Suppressor macrophage treated with lipopolysaccharide for 4 hours (primary cell): ENCODE data around the gene IER5L.
"Not testable (repeated sequence)": the region's sequence is repeated elsewhere in the genome, so short reads cannot be mapped to it uniquely, and the experiment has no call there.

Source experiments
- DNase-seq: peaks from one replicate; pipeline ENCODE4 v3.0.0-alpha.2; 2020

The IER5L gene

DNA sequence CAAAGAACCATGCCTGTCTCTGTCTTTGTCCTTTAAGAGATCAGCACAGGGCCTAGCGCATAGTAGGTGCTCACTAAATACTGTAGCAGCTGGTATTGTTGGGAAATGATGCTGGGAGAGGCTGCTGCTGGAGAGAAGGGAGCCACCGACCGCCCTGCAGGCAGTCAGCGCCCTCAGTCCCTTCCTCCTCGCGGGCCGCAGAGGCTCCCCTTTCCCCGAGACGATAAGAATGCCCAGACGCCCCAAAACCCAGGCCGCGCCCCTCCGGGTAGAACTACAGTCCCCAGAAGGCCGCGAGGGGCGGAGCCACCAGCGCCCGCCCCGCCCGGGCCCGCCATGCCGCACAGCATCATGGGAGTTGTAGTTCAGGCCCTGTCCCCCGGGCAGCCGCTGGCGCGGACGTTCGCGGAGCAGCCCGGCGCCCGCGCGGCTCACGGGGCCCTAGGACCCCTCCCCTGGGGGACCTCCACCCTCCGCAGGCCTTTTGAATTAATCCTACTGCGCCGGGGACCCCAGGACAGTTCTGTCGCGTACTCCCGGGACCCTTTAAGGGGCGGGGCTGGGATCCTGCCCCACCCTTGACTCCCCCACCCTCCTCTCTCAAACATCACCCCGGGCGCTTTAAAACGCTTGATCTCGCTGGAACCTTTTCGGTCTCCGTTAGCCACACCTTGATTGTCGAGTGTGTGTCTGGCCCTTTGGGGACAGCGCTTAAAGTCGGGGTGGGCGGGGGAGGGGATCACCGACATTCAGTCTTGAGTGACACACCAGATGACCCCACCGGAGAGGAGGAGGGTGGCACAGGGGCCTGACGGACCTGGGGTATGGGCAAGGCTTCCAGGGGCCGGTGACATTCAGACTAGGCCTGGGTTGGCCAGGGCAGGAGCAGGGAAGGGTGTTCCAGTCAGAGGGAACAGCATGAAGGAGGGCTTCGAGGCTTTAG is 24.8 kb upstream of the IER5L start:
- DNase-seq, result peak; percentile 85

DNA sequence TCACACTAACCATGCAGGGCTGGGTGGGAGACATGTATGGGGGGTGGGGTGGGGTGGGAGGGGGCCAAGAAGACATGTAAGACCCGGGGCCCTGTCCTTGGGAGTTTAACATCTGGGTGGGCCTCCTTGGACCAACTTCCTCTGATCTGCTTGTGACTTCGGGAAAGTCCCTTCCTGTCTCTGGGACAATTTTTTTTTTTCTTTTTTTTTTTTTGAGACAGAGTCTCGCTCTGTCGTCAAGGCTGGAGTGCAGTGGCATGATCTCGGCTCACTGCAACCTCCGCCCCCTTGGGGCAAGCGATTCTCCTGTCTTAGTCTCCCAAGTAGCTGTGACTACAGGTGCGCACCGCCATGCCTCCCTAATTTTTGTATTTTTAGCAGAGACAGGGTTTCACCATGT is 23.8 kb upstream of the IER5L start:
- DNase-seq, result peak; percentile 16

DNA sequence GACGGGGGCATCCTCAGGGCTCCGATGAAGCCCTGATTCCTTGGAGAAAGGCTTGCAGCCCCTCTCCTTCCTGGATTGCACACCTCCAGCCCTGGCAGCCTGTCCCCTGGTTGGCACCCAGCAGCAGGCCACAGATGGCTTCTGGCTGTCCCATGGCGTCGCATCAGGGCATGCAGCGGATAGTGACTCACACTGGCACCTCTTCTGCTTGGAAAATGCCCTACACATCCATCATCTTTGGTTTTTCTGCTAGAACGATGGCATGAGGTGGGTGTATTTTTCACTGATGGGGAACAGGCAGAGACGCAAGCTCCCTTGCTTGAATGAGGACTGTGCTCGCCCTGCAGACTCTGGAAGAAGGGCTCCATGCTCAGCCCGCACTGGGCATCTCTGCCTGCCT is 23.2 kb upstream of the IER5L start:
- DNase-seq, result no peak

DNA sequence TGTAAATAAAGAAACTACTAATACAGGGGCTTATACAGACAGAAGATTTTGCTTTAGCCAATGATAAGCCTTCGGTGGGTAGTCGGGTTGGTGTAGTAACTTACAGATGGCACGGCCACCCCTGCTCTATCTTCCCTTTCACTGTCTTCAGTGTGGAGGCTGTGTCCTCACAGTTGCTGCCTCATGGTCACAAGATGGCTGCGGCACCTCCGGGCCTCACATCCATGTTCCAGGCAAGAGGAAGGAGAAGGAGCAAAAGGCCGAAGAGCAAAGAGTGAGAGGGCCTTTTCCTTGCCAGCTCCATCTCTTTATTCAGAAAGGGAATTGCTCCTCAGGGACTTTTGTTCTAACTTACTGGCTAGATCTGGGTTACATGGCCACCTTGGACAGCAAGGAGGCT is 22.2 kb upstream of the IER5L start:
- DNase-seq, result no peak

DNA sequence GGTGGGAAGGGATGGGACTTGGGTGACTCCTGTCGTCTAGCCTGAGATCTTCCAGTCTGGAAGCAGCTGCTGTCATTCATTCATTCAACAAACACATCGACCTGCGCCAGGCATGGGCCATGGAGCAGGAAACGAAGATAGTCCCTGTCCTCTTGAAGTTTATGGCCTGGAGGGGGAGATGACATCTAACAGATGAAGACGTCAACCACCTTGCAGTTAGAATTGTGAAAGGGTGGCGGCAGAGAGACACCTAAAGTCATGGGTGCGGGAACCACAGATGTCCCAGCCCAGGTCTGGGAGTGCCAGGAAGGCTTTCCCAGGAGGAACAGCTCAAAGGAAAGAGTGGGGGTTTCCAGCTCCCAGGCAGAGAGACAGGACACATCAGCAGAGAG is 21.0 kb upstream of the IER5L start:
- no peak for DNase-seq

DNA sequence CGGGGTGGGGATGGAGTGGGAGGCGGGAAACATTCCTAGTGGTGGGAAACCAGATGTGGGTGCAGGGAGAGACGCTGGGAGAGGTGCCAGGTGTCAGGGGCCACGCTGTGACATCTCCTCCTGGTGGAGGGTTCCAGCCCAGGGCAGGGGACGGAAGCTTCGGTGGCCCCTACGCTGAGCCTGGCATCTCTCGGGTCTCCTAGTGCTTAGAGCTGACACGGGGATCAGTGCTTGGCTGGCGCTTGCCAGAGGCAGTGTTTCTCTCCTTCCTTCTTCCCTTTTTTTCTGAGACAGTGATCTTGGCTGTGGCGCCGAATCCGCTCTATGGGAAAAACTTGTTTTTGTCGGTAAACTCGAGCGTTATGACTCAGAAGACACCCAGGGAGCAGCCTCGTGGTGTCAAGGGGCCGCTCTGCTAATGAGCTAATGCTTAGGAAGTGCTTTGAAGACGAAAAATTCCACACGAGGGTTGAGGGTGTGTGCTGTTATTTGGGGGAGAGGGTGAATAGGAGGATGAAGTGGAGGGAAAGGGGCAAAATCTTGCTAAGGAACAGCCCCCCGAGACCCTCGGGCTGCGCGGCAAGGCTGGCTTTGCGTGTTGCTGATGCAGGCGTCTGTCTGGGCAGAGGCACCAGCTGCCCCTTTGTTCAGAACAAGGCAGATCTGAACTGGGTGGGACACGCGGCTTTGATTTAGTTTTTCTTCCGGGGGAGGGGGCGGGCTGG is 20.4 kb upstream of the IER5L start:
- DNase-seq, result peak; percentile 91

DNA sequence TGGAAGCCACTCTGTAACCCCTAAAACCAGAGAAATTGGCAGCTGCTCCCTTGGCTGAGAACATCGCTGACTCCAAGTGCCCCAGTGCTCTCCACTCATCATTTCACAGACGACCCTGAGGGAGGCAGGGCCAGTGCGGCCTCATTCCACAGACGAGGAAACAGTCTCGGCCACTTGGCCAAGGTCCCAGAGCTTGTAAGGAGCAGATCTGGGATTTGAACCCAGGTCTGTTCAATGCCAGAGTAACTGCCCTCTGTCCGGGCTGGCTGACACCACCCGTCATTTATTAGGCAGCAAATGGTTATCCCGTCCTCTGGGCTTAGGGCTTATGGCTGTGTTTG is 19.9 kb upstream of the IER5L start:
- no peak for DNase-seq

DNA sequence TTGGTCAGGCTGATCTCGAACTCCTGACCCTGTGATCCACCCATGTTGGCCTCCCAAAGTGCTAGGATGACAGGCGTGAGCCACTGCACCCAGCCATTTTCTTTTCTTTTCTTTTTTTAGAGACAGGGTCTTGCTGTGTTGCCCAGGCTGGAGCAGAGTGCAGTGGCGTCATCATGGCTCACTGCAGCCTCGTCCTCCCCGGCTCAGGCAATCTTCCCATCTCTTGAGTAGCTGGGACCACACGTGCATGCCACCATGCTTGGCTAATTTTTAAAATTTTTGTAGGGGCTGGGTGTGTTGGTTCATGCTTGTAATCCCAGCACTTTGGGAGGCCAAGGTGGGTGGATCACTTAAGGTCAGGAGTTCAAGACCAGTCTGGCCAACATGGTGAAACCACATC is 19.0 kb upstream of the IER5L start:
- not testable (repeated sequence) for DNase-seq

DNA sequence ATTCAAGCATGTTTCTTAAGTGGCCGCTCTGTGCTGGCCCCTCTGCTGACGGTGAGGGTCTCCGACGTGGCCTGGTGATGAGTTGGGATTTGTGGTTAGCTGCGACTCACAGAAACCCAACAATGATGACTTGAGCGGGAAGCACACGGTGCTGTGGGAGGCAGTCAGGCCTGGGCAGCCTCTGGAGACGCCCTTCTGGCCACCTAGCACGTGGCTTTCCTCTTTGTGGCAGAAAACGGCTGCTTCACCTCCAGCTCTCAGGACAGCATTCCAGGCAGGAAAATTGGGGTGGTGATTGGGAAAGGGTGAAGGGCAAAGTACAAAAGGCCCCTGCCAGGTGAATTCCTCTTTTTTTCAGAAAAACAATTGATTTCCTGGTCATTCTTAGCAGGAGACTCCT is 17.5 kb upstream of the IER5L start:
- DNase-seq, result no peak

DNA sequence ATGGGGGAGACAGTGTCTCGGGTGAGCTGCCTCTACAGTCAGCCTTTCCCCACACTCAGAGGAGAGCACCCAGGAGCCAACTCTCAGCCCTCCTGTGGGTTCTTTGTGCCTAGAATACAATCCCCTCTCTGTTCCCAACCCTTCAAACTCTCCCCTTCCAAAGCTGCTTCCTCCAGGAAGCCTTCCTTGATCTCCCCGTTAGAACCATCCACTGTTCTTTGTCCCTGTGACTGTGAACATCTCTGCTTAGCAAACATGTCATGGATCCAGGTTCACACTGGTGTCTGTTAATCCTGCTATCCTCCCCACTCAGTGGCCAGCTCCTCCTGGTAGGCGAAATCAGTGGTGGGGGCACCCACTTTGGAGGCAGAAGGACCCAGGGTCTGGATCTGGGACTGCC is 16.2 kb upstream of the IER5L start:
- DNase-seq, result no peak

DNA sequence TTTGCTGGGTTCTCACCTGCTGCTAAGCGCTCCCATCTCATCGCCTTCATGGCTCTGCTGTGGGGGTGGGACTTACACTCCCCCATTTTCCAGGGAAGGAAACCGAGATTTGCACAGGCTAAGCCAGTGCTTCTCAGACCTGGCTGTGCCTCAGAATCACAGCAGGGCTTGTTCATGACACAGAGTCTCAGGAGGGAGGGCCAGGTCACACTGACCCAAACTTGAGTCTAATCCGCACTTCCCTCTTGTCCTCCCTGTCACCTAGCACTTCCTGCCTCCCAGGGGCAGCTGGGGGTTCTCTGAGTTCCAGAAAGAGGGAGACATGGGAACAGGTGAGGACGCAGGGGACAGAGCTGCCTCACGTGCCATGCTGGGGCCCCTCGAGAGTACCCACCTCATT is 15.6 kb upstream of the IER5L start:
- DNase-seq, result no peak

DNA sequence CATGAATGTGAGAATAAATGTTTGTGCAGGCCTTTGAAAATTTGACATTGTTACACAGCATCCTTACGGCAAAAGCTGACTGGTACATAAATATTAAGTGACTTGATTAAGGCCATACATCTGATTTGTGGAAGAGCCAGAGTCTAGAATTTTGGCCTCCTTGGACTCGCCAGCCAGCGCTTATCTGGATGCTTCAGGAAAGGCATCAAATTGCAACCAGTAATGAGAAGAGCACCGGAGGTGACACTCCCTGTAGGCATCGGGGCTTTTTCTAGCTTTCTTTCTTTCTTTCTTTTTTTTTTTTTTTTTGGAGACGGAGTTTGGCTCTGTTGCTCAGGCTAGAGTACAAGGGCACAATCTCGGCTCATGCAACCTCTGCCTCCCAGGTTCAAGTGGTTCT is 13.2 kb upstream of the IER5L start:
- no peak for DNase-seq

DNA sequence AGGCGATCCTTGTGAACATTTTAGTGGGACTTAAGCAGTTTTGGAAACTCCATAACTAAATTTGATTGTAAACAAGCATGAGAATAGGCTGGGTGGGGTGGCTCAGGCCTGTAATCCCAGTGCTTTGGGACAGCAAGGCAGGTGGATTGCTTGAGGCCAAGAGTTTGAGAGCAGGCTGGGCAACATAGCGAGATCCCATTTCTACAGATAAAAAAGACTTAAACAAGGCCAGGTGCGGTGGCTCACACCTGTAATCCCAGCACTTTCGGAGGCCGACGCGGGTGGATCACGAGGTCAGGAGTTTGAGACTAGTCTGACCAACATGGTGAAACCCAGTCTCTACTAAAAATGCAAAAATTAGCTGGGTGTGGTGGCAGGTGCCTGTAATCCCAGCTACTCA is 11.9 kb upstream of the IER5L start:
- not testable (repeated sequence) for DNase-seq

DNA sequence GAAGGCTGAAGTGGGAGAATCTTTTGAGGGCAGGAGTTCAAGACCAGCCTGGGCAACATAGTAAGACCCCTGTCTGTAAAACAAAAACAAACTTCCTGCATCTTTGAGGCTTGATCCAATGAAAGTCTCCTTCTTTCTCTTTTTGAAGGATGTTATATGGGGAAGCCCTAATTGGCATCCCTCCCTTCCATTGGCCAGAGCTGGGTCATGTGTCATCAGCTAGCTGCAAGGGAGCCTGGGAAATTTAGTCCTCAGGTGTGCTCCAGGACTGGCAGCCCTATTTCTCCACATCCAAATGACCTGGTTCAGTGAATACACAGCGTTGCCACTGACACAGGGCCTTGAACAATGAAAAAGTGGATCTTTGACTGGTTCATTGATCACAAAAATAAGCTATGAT is 9.0 kb upstream of the IER5L start:
- DNase-seq, result no peak

DNA sequence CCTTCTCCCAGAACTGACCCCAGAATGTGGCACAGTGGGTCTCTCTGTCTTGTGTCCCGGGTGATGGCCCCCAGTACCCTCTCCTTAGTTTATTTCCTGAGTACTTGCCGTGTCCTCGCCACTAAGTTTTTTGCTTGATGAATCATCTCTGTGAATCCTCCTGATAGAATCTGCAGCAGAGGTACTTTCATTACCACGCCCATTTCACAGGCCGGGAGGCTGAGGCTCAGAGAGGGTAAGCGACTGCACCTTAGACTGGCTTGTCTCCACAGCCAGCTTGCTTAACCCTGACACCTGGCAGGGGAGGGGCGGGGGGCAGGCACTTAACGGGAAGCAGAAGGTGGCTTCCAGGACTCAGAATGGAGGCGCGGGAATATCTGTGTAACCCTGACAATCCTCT is 7.9 kb upstream of the IER5L start:
- DNase-seq, result no peak

DNA sequence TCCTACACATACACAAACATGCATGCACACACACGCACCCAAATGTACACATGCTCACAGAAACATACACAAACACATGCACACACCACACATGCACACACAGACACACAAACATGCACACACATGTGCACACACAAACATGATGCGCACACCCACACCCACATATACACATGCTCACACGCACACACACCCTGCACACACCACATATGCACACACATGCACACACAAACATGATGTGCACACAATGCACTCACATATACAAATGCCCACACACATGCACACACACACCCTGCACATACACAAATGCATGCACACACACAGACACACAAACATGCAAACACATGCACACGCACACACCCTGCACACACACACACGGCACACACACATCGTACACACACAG is 7.3 kb upstream of the IER5L start:
- no peak for DNase-seq

DNA sequence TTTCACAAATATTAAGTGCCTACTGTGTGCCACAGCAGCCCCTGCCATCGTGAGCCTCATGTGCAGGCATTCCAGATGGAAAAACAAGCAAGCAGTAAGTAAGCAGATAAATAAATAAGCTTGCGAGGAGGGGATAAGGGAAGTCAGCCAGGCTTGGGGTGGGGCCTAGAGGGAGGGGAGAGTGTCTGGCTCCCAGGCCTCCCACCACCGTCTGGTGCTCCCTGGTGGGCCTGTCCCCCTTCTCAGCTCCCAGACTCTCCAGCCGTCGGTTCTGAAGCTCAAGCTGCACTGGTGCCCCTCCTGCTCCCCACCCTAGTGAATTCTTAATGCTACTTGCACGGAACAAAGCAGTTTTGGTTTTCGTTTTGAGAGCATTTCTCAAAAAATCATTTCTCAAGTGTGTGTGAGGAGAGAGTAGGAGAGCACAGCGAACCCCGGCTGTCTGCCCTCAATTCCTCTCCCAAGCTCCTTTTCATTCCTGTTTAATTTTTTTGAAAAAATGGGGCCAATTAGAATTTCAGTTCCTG is 6.6 kb upstream of the IER5L start:
- DNase-seq, result no peak

DNA sequence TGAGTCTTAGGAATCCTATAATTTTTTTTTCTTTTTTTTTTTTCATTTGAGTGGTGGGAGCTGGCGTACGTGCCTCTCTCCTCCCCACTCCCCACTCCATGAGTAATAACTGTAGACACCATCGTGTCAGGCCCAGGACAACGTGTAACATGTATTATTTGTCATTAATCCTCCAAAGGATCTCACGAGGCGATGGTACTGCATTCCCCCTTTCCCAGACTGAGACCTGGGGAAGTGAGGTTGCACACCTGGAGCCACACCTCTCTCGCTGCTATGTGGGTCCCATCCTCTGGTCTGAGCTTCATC is 6.1 kb upstream of the IER5L start:
- DNase-seq, result no peak

DNA sequence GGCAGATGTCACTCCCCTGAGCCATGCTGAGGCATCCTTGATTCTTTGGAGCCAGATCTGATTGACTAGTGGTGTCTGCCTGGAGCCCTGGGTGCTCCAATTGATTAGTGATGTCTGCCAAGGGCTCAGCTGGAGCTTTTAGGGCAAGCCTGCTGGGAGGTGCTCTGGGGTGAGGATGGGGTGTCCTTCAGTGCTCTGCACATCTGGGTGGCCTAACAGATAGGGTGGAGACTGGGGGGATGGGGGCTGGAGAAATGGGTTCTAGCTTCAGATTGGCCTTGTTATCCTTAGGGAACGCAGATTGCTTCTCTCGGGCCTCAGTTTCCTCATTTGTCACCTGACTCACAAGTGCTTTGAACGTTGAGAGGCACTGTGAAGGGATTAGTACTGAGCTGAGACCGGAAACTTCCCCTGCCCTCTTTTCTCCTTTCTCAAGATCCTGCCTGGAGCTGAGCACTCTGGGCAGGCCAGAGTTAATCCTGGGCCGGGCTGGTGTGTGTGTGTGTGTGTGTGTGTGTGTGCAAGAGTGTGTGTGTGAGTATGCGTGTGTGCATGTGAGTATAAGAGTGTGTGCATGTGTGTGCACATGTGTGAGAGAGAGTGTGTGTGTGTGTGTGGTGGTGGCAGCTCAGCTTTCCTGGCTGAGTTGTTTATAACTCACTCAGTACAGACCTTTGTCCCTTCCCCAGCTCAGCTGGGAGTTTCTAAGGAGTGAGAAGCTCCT is 5.6 kb upstream of the IER5L start:
- no peak for DNase-seq

DNA sequence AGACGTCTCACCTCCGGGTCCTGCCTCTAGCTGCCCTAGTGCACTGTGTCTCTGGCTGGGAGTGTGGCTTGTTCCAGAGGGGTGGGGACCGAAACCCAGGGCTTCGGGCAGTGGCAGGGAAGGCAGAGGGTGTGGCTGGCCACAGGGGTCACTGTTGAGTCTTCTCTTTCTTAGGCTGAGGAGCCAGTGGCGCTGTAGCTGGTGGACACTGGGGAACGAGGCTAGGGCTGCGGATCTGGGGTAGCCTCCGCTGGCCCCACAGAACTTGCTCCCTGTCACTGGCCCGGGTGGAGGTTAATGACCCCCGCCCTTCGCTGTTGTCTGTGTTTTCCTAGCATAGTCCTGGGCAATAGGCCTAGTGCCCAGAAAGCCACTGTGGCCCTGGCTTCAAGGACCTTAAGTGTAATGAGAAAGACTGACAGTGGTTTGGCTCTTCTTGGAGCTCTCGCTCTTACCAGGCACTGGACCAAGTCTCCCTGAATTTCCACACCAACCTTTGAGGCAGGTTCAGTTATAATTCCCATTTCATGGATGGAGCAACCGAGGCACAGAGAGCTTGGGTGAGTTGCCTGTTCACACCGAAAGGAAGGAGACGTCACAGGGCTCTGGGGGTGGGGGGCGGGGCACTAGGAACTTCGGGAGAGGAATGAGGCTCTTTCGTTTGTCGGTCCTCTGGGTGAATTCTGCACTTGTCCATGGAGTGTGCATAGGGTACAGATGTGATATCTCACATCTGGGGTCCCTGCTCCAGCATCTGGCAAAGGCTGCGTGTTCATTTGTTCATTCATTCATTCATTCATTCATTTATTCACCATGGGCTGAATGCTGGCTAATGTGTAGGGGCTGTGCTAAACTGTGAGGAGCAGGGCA is 4.8 kb upstream of the IER5L start:
- DNase-seq, result peak; percentile 54

DNA sequence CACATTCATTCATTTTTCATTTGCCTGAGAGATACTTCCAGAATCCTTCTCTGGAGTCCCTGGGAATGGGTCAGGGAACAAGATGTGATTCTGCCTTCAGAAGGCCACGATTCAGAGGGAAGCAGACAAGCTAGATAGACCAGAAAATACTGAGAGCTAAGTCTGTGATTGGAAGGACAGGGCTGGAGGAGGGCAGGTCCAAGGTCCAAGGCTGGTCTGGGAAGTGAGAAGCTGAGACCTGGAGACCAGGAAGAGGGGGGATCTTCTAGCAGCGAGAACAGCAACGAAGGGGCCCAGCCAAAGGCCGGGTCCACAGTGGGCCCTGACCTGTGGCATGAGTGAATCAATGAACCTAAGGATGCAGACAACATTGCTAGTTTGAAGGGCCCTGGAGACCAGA is 4.1 kb upstream of the IER5L start:
- DNase-seq, result no peak

DNA sequence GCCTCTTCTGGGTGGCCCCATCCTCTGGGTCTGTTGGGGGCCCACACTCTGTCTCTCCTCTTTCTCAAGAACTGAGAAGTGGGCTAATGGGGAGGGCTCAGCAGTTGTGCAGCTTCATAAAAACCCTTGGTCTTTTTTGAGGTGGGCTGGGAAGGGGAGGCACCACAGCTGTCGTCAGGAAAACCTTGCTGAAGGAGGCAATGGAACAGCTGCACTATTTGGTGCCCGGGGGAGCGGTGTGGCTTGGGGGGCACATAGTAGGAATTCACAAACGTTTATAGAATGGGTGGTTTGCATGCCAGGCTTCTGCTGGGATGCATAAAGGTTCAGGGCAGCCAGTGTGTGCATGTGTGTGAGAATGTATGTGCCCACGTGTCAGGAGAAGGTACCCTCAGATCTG is 3.2 kb upstream of the IER5L start:
- no peak for DNase-seq
